K562 (cell line): ENCODE results near the gene KCNK1. TPM values are rescaled to one million over a fixed set of nuclear protein-coding genes. Genes with fewer than 3 reads are reported as not detected.

ENCODE experiments used
- ATAC-seq: fragments of 200-7000 bp; cut with Tn5 transposase; 3 replicates; pipeline ENCODE4 v1.9.1; 2020; ENCODE audit warnings: moderate library complexity
- BruUV-seq: library from RNA; stranded (reverse); fragments of 400-500 nt; replicated peaks from 2 replicates; lab custom pipeline; 2021; lab: Mats Ljungman, UMichigan
- CTCF ChIA-PET: fragments of 300-600 bp; formaldehyde crosslinking; extraction: SDS; loops from one replicate; lab custom pipeline; 2021; ENCODE audit warnings: low intra/inter-chr PET ratio; lab: Yijun Ruan, JAX
- POLR2A ChIA-PET: fragments of 300-600, 350-650 bp; sonication (Branson Sonifier 250); formaldehyde crosslinking; extraction: SDS; loops from one replicate; lab custom pipeline; 2021; ENCODE audit warnings: antibody characterized with exemption, inconsistent platforms; lab: Yijun Ruan, JAX
- DNase-seq, 4 experiments: peaks; one replicate each; pipeline versions ENCODE4 v3.0.0 to v3.0.0-alpha.2; 2011 to 2018; ENCODE audit warnings: low spot score in 3 of 4, mixed read lengths in 3 of 4; ENCODE audit errors: extremely low read depth in 1 of 4
- FAIRE-seq: peaks from 2 replicates; lab custom pipeline; 2011; peaks lifted over from hg19 to GRCh38; lab: Jason Lieb, UNC
- H2AFZ ChIP-seq: 2 replicates; pipeline ENCODE4 v1.6.0; 2011; ENCODE audit warnings: low read depth, low read length, control low read depth, inconsistent platforms
- H3K27ac ChIP-seq: fragments of 200-600 bp; 3 replicates; pipeline ENCODE4 v1.8.0; 2011; ENCODE audit warnings: low read depth, mild to moderate bottlenecking, control low read depth, inconsistent platforms, low read length, moderate library complexity, mixed read lengths; ENCODE audit errors: extremely low read depth
- H3K27me3 ChIP-seq, 2 experiments: fragments of 300-600 bp in 1 of 2; 2 replicates in 1 of 2; 3 replicates in 1 of 2; pipeline versions ENCODE4 v1.6.0 to v1.8.0; 2011; ENCODE audit warnings: inconsistent platforms in 2 of 2, low read length in 2 of 2, mild to moderate bottlenecking in 1 of 2, mixed read lengths in 1 of 2, moderate library complexity in 1 of 2; ENCODE audit not compliant: control insufficient read depth in 2 of 2, insufficient read depth in 2 of 2
- H3K36me3 ChIP-seq: fragments of 300-600 bp; 3 replicates; pipeline ENCODE4 v1.8.0; 2011; ENCODE audit warnings: mild to moderate bottlenecking, low read length, inconsistent platforms; ENCODE audit not compliant: control insufficient read depth, insufficient read depth
- H3K4me1 ChIP-seq, 2 experiments: fragments of 200-600 bp in 1 of 2; replicated peaks in 1 of 2; 2 replicates in 1 of 2; 3 replicates in 1 of 2; pipeline versions ENCODE4 v1.5.1 to v1.8.0; 2011; ENCODE audit warnings: inconsistent platforms in 2 of 2, low read length in 2 of 2, mild to moderate bottlenecking in 1 of 2, mixed read lengths in 1 of 2, moderate library complexity in 1 of 2; ENCODE audit not compliant: control insufficient read depth in 2 of 2, insufficient read depth in 2 of 2
- H3K4me2 ChIP-seq: 2 replicates; pipeline ENCODE4 v1.6.1; 2011; ENCODE audit warnings: low read length, control low read depth, inconsistent platforms, mixed read lengths; ENCODE audit not compliant: insufficient read depth
- H3K4me3 ChIP-seq: fragments of 200-600 bp; sonication (generic), shearing (Covaris generic); 2 replicates; pipeline ENCODE4 v1.5.1; 2016; ENCODE audit warnings: control low read depth, inconsistent platforms
- H3K79me2 ChIP-seq: fragments of 200-600 bp; 3 replicates; pipeline ENCODE4 v1.8.0; 2011; ENCODE audit warnings: low read length, inconsistent platforms; ENCODE audit not compliant: control insufficient read depth, insufficient read depth
- H3K9ac ChIP-seq, 2 experiments: 2 replicates each; pipeline versions ENCODE4 v1.6.0 to v1.6.1; 2011; ENCODE audit warnings: low read depth in 2 of 2, low read length in 2 of 2, control low read depth in 1 of 2, inconsistent platforms in 1 of 2, mild to moderate bottlenecking in 1 of 2, mixed read lengths in 1 of 2; ENCODE audit not compliant: insufficient read depth in 1 of 2
- H3K9me1 ChIP-seq: one replicate; pipeline ENCODE4 v1.6.0; 2011; ENCODE audit warnings: inconsistent platforms, mild to moderate bottlenecking, low read length, moderate library complexity; ENCODE audit not compliant: control insufficient read depth, insufficient read depth
- H3K9me3 ChIP-seq: replicated peaks from 2 replicates; pipeline ENCODE4 v1.5.1; 2011; ENCODE audit warnings: low read depth, low read length, inconsistent platforms; ENCODE audit not compliant: control insufficient read depth, insufficient read depth
- H4K20me1 ChIP-seq: replicated peaks from 2 replicates; pipeline ENCODE4 v1.6.1; 2011; ENCODE audit warnings: low read length, inconsistent platforms, mixed read lengths; ENCODE audit not compliant: control insufficient read depth, insufficient read depth
- CBX2 ChIP-seq: fragments of 200-600 bp; sonication (generic); IDR thresholded peaks from one replicate; pipeline ENCODE4 v1.6.1; 2012; ENCODE audit warnings: mild to moderate bottlenecking, low read length, inconsistent platforms; ENCODE audit not compliant: insufficient read depth, poor library complexity, severe bottlenecking
- KAT7 ChIP-seq: sonication (generic); formaldehyde crosslinking; IDR thresholded peaks from 2 replicates; pipeline ENCODE4 v1.8.0; 2022; ENCODE audit warnings: missing genetic modification reagents, mild to moderate bottlenecking, borderline replicate concordance
- MAFG ChIP-seq: fragments of 450-650 bp; conservative IDR thresholded peaks from 2 replicates; pipeline ENCODE4 v1.6.1; 2016; ENCODE audit warnings: missing genetic modification characterization, missing compliant biosample characterization
- NFRKB ChIP-seq: fragments of 450-650 bp; IDR thresholded peaks from 2 replicates; pipeline ENCODE4 v1.6.1; 2016; ENCODE audit warnings: low read depth
- NR2C1 ChIP-seq, 2 experiments: fragments of 450-650 bp; IDR thresholded peaks; 2 replicates each; pipeline ENCODE4 v1.6.1; 2017; ENCODE audit warnings: mild to moderate bottlenecking in 2 of 2, antibody characterized with exemption in 1 of 2, inconsistent platforms in 1 of 2, missing compliant biosample characterization in 1 of 2, missing genetic modification characterization in 1 of 2
- SREBF1 ChIP-seq: fragments of 150-350 bp; IDR thresholded peaks from 2 replicates; pipeline ENCODE4 v1.6.1; 2014; ENCODE audit warnings: antibody characterized with exemption, low read depth, low read length, borderline replicate concordance
- U2AF2 ChIP-seq: fragments of 200-400 bp; formaldehyde crosslinking; optimal IDR thresholded peaks from 2 replicates; pipeline ENCODE3; 2017; ENCODE audit warnings: low read depth, mild to moderate bottlenecking, low read length
- ZMIZ1 ChIP-seq, 2 experiments: fragments of 150-350 bp in 1 of 2; IDR thresholded peaks; 2 replicates each; pipeline ENCODE4 v1.6.1; 2012 to 2016; ENCODE audit warnings: low read depth in 2 of 2, low read length in 2 of 2, mild to moderate bottlenecking in 1 of 2, moderate library complexity in 1 of 2
- ZNF3 ChIP-seq: fragments of 250-450 bp; sonication (Bioruptor Pico); IDR thresholded peaks from 2 replicates; pipeline ENCODE4 v1.5.0; 2021; ENCODE audit warnings: mild to moderate bottlenecking, moderate library complexity
- ZNF589 ChIP-seq: fragments of 200-800 bp; sonication (Bioruptor generic); IDR thresholded peaks from 2 replicates; pipeline ENCODE4 v1.6.1; 2016; ENCODE audit warnings: low read depth, missing genetic modification characterization, missing compliant biosample characterization
- ZNF717 ChIP-seq: fragments of 250-450 bp; sonication (Bioruptor Pico); IDR thresholded peaks from 2 replicates; pipeline ENCODE4 v1.5.0; 2021
- whole genome bisulfite sequencing: fragments of 100-300 bp; shearing (Covaris generic); methylation state at CpG from one replicate; pipeline ENCODE4 v1.1.6; 2016; ENCODE audit warnings: low coverage, mixed read lengths; ENCODE audit not compliant: insufficient coverage; ENCODE audit errors: missing lambda C conversion rate; 5-methylcytosine and 5-hydroxymethylcytosine counted together
- in situ Hi-C: fragments of 300-500 bp; cut with MboI; formaldehyde crosslinking; loops from 4 replicates; pipeline ENCODE4 v1.15.0; 2018; ENCODE audit warnings: inconsistent platforms, mixed read lengths
- intact Hi-C: fragments of 100-400 bp; cut with micrococcal nuclease; formaldehyde crosslinking; loops from 2 replicates; pipeline ENCODE4 v1.14.2; 2022
- polyA plus RNA-seq, 8 experiments: library from polyadenylated mRNA; depleted of rRNA in 4 of 8; stranded (reverse) in 5 of 8; unstranded in 3 of 8; fragments of >200 nt; fragmentation: Nextera tagmentation in 2 of 8; fragmentation: Illumina TruSeq in 1 of 8; extraction: Ambion mirVana in 2 of 8; extraction: Trizol in 1 of 8; gene quantifications; 2 replicates each; pipeline versions ENCODE4 v1.2.1 to v1.2.3, GENCODE V29; 2011 to 2014; ENCODE audit warnings: inconsistent platforms in 1 of 8, missing spikeins in 1 of 8
- total RNA-seq, 7 experiments: library from RNA; depleted of rRNA in 6 of 7; stranded (reverse); fragments of >200 nt in 6 of 7; fragmentation: Illumina TruSeq in 2 of 7; extraction: Trizol in 2 of 7; gene quantifications; 2 replicates each; pipeline versions ENCODE4 v1.2.1 to v1.2.3, GENCODE V29; 2011 to 2021; ENCODE audit warnings: low replicate concordance in 1 of 7

Gene KCNK1
- total and polyA plus RNA-seq, 9 of the 15 experiments (the other 6 are each of a cell fraction or from before 2014, with no cell fraction given), result 3.1 to 22.7 (median 6.0) TPM

- no peaks in the 10 kb centered on the region for H3K9me1 ChIP-seq
- H3K4me3 ChIP-seq, result no peak overlapping the region
- H3K27ac ChIP-seq, result peak overlapping the region; percentile 72
- peak overlapping the region; percentile 27 for H2AFZ ChIP-seq
- in situ Hi-C loops (no loop called here), intact Hi-C loops (loop anchor here (1.0 to 5.0 kb wide), 5 partner anchors 40 to 225 kb away; no protein-coding TSS in a partner anchor)
- TF ChIP-seq NR2C1 (IDR thresholded peaks at IDR 0.05) (no peak), NR2C1 (tag; IDR thresholded peaks at IDR 0.05) (no peak), ZNF717 (CRISPR knock-in tag) (no peak), NFRKB (no peak)
- H3K4me2 ChIP-seq, result no peak overlapping the region
- BruUV-seq, result no TSS peak
- H3K79me2 ChIP-seq, result peaks cover 32% of the 10 kb centered on the region
- peak overlapping the region in 1 of 2 experiments; percentile 44; a peak in 2 of 4 replicates for H3K9ac ChIP-seq
- peaks cover 22% of the 10 kb centered on the region for H3K9me3 ChIP-seq
- ChIA-PET CTCF (no interaction called here), POLR2A (interaction anchor here (1.0 to 1.4 kb wide), 2 partner anchors 11 to 32 kb away, joined by 3 to 7 read pairs; no protein-coding TSS in a partner anchor)
- no peak for ATAC-seq
- no peaks in the 10 kb centered on the region for H3K27me3 ChIP-seq
- DNase-seq, result no peak
- FAIRE-seq, result no peak
- 85% methylated on average over 3 of the region's 3 CpGs for WGBS
- peaks cover 21 to 36% of the 10 kb centered on the region in 2 experiments; a peak in 4 of 5 replicates for H3K4me1 ChIP-seq
- H3K36me3 ChIP-seq, result peaks cover 38% of the 10 kb centered on the region
- H4K20me1 ChIP-seq, result no peaks in the 10 kb centered on the region
Observed at GRCh38 chr1:233667741-233668140, 53.8 kb downstream of the KCNK1 start.

GRCh38 chr1:233668146-233668724, 54.3 kb downstream of the KCNK1 start:
- Histone ChIP-seq H3K36me3 (peaks cover 42% of the 10 kb centered on the region), H3K9me1 (no peaks in the 10 kb centered on the region), H3K9ac (peak overlapping the region in 1 of 2 experiments; percentile 44; a peak in 2 of 4 replicates), H3K4me1 (peaks cover 21 to 38% of the 10 kb centered on the region in 2 experiments), H2AFZ (peak overlapping the region; percentile 27), H3K79me2 (peaks cover 28% of the 10 kb centered on the region), H3K4me3 (no peak overlapping the region), H4K20me1 (no peaks in the 10 kb centered on the region), H3K27me3 (no peaks in the 10 kb centered on the region), H3K9me3 (peaks cover 22% of the 10 kb centered on the region), H3K4me2 (no peak overlapping the region; the same call in 1 of the 2 replicates), H3K27ac (peak overlapping the region; percentile 72)
- ATAC-seq (peak; percentile 13), FAIRE-seq (no peak), DNase-seq (no peak)
- CTCF ChIA-PET, result no interaction called here
- 19% methylated on average over 7 of the region's 8 CpGs for WGBS
- in situ Hi-C loops (no loop called here), intact Hi-C loops (loop anchor here (1.0 to 5.0 kb wide), 5 partner anchors 39 to 226 kb away; no protein-coding TSS in a partner anchor)
- POLR2A ChIA-PET, result interaction anchor here (0.6 to 1.4 kb wide), 3 partner anchors 12 to 41 kb away, joined by 3 to 7 read pairs (median 3); no protein-coding TSS in a partner anchor
- no TSS peak for BruUV-seq
- TF ChIP-seq MAFG (tag) (no peak), ZMIZ1 (IDR thresholded peaks at IDR 0.05; ENCODE audit: low read depth in 2 of 2, low read length in 2 of 2) (no peak), U2AF2 (no peak), CBX2 (no peak), SREBF1 (no peak), KAT7 (0 out of 2 replicates have a peak, but pooled peaks have one; percentile 15), ZNF589 (CRISPR knock-in tag) (peak; percentile 71; the same call in 1 of the 2 replicates), ZNF3 (CRISPR knock-in tag) (no peak)
